Neuron (in vitro differentiated cells): ENCODE data around the gene SETDB2.

ENCODE experiments used
- H2AFZ ChIP-seq: one replicate; pipeline ENCODE4 v1.6.1; 2013; ENCODE audit warnings: low read depth, mild to moderate bottlenecking, inconsistent platforms, low read length, moderate library complexity
- H3K27me3 ChIP-seq: one replicate; pipeline ENCODE4 v1.6.1; 2013; ENCODE audit warnings: low read length; ENCODE audit not compliant: insufficient read depth
- H3K36me3 ChIP-seq: one replicate; pipeline ENCODE4 v1.6.1; 2013; ENCODE audit warnings: low read length; ENCODE audit not compliant: insufficient read depth
- H3K4me1 ChIP-seq: one replicate; pipeline ENCODE4 v1.6.1; 2013; ENCODE audit warnings: low read length; ENCODE audit not compliant: insufficient read depth
- H3K4me3 ChIP-seq: 2 replicates; pipeline ENCODE4 v1.5.1; 2013; ENCODE audit warnings: mild to moderate bottlenecking, low read length, moderate library complexity
- H3K9me3 ChIP-seq: one replicate; pipeline ENCODE4 v1.6.1; 2013; ENCODE audit warnings: low read length

The SETDB2 gene

GRCh38 chr13:49411353-49411752, 32.7 kb upstream of the SETDB2 start:
- Histone ChIP-seq H3K4me3 (no peak overlapping the region), H2AFZ (no peak overlapping the region), H3K27me3 (no peaks in the 10 kb centered on the region)

GRCh38 chr13:49412749-49413148, 31.3 kb upstream of the SETDB2 start:
- no peaks in the 10 kb centered on the region for H3K36me3 ChIP-seq
- H3K4me1 ChIP-seq = peaks cover 4% of the 10 kb centered on the region
- no peaks in the 10 kb centered on the region for H3K9me3 ChIP-seq
- H3K27me3 ChIP-seq = no peaks in the 10 kb centered on the region
- no peak overlapping the region for H2AFZ ChIP-seq
- no peak overlapping the region for H3K4me3 ChIP-seq

More at GRCh38 chr13:49411353-49411752, 32.7 kb upstream of the SETDB2 start:
- H3K4me1 ChIP-seq = peaks cover 4% of the 10 kb centered on the region
- H3K36me3 ChIP-seq = no peaks in the 10 kb centered on the region
- H3K9me3 ChIP-seq = no peaks in the 10 kb centered on the region

- H3K4me3 ChIP-seq = no peak overlapping the region
- H2AFZ ChIP-seq = no peak overlapping the region
- H3K9me3 ChIP-seq = no peaks in the 10 kb centered on the region
- no peaks in the 10 kb centered on the region for H3K27me3 ChIP-seq
- H3K36me3 ChIP-seq = no peaks in the 10 kb centered on the region
- peaks cover 18% of the 10 kb centered on the region for H3K4me1 ChIP-seq
Observed at GRCh38 chr13:49417161-49417560, 26.9 kb upstream of the SETDB2 start.

- no peak overlapping the region for H3K4me3 ChIP-seq
- no peak overlapping the region for H2AFZ ChIP-seq
- H3K9me3 ChIP-seq = no peaks in the 10 kb centered on the region
- H3K27me3 ChIP-seq = no peaks in the 10 kb centered on the region
- peaks cover 18% of the 10 kb centered on the region for H3K4me1 ChIP-seq
- no peaks in the 10 kb centered on the region for H3K36me3 ChIP-seq
Observed at GRCh38 chr13:49418206-49418605, 25.9 kb upstream of the SETDB2 start.

GRCh38 chr13:49419276-49419675, 24.8 kb upstream of the SETDB2 start:
- H3K27me3 ChIP-seq = no peaks in the 10 kb centered on the region
- H3K4me3 ChIP-seq = no peak overlapping the region
- no peaks in the 10 kb centered on the region for H3K9me3 ChIP-seq
- no peaks in the 10 kb centered on the region for H3K36me3 ChIP-seq
- H2AFZ ChIP-seq = peak overlapping the region; percentile 54
- H3K4me1 ChIP-seq = peaks cover 13% of the 10 kb centered on the region

- Histone ChIP-seq H3K36me3 (no peaks in the 10 kb centered on the region), H3K27me3 (no peaks in the 10 kb centered on the region), H2AFZ (no peak overlapping the region), H3K9me3 (no peaks in the 10 kb centered on the region), H3K4me1 (peaks cover 13% of the 10 kb centered on the region), H3K4me3 (no peak overlapping the region)
Observed at GRCh38 chr13:49421391-49421790, 22.7 kb upstream of the SETDB2 start.

- Histone ChIP-seq H3K27me3 (no peaks in the 10 kb centered on the region), H3K9me3 (no peaks in the 10 kb centered on the region), H3K4me3 (no peak overlapping the region), H3K4me1 (peaks cover 13% of the 10 kb centered on the region), H3K36me3 (peaks cover 2% of the 10 kb centered on the region), H2AFZ (no peak overlapping the region)
Observed at GRCh38 chr13:49424011-49424560, 20.0 kb upstream of the SETDB2 start.

GRCh38 chr13:49428041-49428763, 15.9 kb upstream of the SETDB2 start:
- no peak overlapping the region for H3K4me3 ChIP-seq
- no peaks in the 10 kb centered on the region for H3K9me3 ChIP-seq
- peaks cover 7% of the 10 kb centered on the region for H3K36me3 ChIP-seq
- H3K27me3 ChIP-seq = no peaks in the 10 kb centered on the region
- no peak overlapping the region for H2AFZ ChIP-seq
- no peaks in the 10 kb centered on the region for H3K4me1 ChIP-seq

GRCh38 chr13:49429121-49429520, 15.0 kb upstream of the SETDB2 start:
- no peaks in the 10 kb centered on the region for H3K9me3 ChIP-seq
- no peak overlapping the region for H2AFZ ChIP-seq

GRCh38 chr13:49435992-49436391, 8.1 kb upstream of the SETDB2 start:
- Histone ChIP-seq H3K36me3 (peaks cover 5% of the 10 kb centered on the region), H3K4me3 (no peak overlapping the region), H3K4me1 (no peaks in the 10 kb centered on the region), H3K27me3 (no peaks in the 10 kb centered on the region), H2AFZ (no peak overlapping the region), H3K9me3 (no peaks in the 10 kb centered on the region)

More at GRCh38 chr13:49429121-49429520, 15.0 kb upstream of the SETDB2 start:
- Histone ChIP-seq H3K4me1 (no peaks in the 10 kb centered on the region), H3K4me3 (no peak overlapping the region), H3K36me3 (peaks cover 7% of the 10 kb centered on the region), H3K27me3 (no peaks in the 10 kb centered on the region)

GRCh38 chr13:49436890-49437289, 7.2 kb upstream of the SETDB2 start:
- Histone ChIP-seq H3K9me3 (no peaks in the 10 kb centered on the region), H3K4me1 (no peaks in the 10 kb centered on the region), H2AFZ (no peak overlapping the region), H3K27me3 (no peaks in the 10 kb centered on the region), H3K36me3 (peaks cover 5% of the 10 kb centered on the region), H3K4me3 (no peak overlapping the region)

GRCh38 chr13:49437705-49438104, 6.4 kb upstream of the SETDB2 start:
- Histone ChIP-seq H3K4me1 (peaks cover 2% of the 10 kb centered on the region), H2AFZ (no peak overlapping the region), H3K27me3 (no peaks in the 10 kb centered on the region), H3K4me3 (no peak overlapping the region), H3K36me3 (peaks cover 2% of the 10 kb centered on the region), H3K9me3 (no peaks in the 10 kb centered on the region)

- H3K27me3 ChIP-seq = no peaks in the 10 kb centered on the region
- no peak overlapping the region for H2AFZ ChIP-seq
- no peaks in the 10 kb centered on the region for H3K36me3 ChIP-seq
- no peak overlapping the region for H3K4me3 ChIP-seq
- H3K4me1 ChIP-seq = peaks cover 2% of the 10 kb centered on the region
- H3K9me3 ChIP-seq = no peaks in the 10 kb centered on the region
Observed at GRCh38 chr13:49439609-49440008, 4.5 kb upstream of the SETDB2 start.

GRCh38 chr13:49441312-49441711, 2.8 kb upstream of the SETDB2 start:
- Histone ChIP-seq H3K4me1 (peaks cover 10% of the 10 kb centered on the region), H3K4me3 (no peak overlapping the region), H2AFZ (no peak overlapping the region), H3K27me3 (no peaks in the 10 kb centered on the region), H3K9me3 (no peaks in the 10 kb centered on the region), H3K36me3 (no peaks in the 10 kb centered on the region)
